ENCODE results near the gene GRK7. TPM values are rescaled to one million over a fixed set of nuclear protein-coding genes. Genes with fewer than 3 reads are reported as not detected.
"Not testable (repeated sequence)": the region's sequence is repeated elsewhere in the genome, so short reads cannot be mapped to it uniquely, and the experiment has no call there.

GRK7 gene
- total and polyA plus RNA-seq, 2 donors (not counting 1 experiment from before 2014, with no cell fraction given), result 0.12 TPM; not detected in 1

DNA sequence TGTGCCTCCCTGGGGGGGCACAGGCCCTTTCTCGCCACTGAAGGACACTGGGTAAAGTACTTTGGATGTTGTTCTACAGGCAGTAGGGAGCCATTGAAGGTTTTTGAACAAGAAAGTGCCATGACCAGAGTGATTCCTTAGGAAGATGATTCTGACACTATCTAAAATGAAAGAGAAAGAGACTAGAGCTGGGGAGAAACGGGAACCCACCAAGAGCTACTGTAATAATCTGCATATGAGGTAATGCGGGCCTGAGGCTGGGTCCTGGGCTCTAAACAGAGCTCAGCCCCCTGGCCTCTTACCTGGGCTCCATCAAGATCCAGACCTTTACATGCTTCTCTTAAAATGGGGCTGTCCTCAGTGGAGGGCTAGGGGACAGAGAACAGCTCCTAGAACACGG lies 24.9 kb downstream of the GRK7 start:
- ChIA-PET CTCF (no interaction called here), POLR2A (no interaction called here)
- Histone ChIP-seq H3K9ac (ENCODE audit: low read length) (no peak overlapping the region), H4K20me1 (ENCODE audit: control insufficient read depth, insufficient read depth, low read length, poor library complexity, severe bottlenecking) (no peaks in the 10 kb centered on the region), H3K27me3 (replicated peaks in 1 of 4; ENCODE audit: control extremely low read depth in 1 of 4, control insufficient read depth in 3 of 4, insufficient read depth in 4 of 4, low read length in 3 of 4) (no peaks in the 10 kb centered on the region), H3K79me2 (ENCODE audit: control insufficient read depth, insufficient read depth, low read length) (no peaks in the 10 kb centered on the region), H3K36me3 (replicated peaks in 1 of 2; ENCODE audit: control extremely low read depth in 1 of 2, control insufficient read depth in 1 of 2, extremely low read depth in 1 of 2, insufficient read depth in 2 of 2, low read length in 1 of 2) (no peaks in the 10 kb centered on the region), H3K4me3 (ENCODE audit: control extremely low read depth in 1 of 5, extremely low read depth in 1 of 5, insufficient read depth in 1 of 5, low read depth in 2 of 5, low read length in 4 of 5) (no peak overlapping the region), H2AFZ (ENCODE audit: insufficient read depth, low read depth, low read length, poor library complexity, severe bottlenecking) (no peak overlapping the region), H3K27ac (ENCODE audit: low read length in 2 of 2) (no peak overlapping the region), H3K9me3 (ENCODE audit: control extremely low read depth in 1 of 3, control insufficient read depth in 2 of 3, insufficient read depth in 1 of 3, low read length in 2 of 3) (peaks cover 0 to 5% (median 0%) of the 10 kb centered on the region in 3 donors), H3K4me1 (ENCODE audit: control insufficient read depth in 2 of 2, insufficient read depth in 2 of 2, low read length in 2 of 2) (no peaks in the 10 kb centered on the region), H3K4me2 (replicated peaks; ENCODE audit: low read depth, low read length, poor library complexity, severe bottlenecking) (no peak overlapping the region)
- H3K27me3 Mint-ChIP-seq, result no peaks in the 10 kb centered on the region
- intact Hi-C loops (cut with micrococcal nuclease), result no loop called here
- TF ChIP-seq, protein P1, sequence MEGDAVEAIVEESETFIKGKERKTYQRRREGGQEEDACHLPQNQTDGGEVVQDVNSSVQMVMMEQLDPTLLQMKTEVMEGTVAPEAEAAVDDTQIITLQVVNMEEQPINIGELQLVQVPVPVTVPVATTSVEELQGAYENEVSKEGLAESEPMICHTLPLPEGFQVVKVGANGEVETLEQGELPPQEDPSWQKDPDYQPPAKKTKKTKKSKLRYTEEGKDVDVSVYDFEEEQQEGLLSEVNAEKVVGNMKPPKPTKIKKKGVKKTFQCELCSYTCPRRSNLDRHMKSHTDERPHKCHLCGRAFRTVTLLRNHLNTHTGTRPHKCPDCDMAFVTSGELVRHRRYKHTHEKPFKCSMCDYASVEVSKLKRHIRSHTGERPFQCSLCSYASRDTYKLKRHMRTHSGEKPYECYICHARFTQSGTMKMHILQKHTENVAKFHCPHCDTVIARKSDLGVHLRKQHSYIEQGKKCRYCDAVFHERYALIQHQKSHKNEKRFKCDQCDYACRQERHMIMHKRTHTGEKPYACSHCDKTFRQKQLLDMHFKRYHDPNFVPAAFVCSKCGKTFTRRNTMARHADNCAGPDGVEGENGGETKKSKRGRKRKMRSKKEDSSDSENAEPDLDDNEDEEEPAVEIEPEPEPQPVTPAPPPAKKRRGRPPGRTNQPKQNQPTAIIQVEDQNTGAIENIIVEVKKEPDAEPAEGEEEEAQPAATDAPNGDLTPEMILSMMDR (IDR thresholded peaks at IDR 0.05), result no peak
- TF ChIP-seq EZH2 (IDR thresholded peaks at IDR 0.05; ENCODE audit: borderline replicate concordance, insufficient read depth, low read depth, low read length, poor library complexity, severe bottlenecking), result no peak
- ATAC-seq (ENCODE audit: low read depth) (no peak), DNase-seq (no peak)
- no peaks in the 10 kb centered on the region for H3K4me1 Mint-ChIP-seq
- 100% methylated on average over 2 of the region's 4 CpGs for whole genome bisulfite sequencing (ENCODE audit: insufficient coverage)
- H3K9me3 Mint-ChIP-seq (ENCODE audit: insufficient read depth), result no peaks in the 10 kb centered on the region
- no peak overlapping the region for H3K4me3 Mint-ChIP-seq
- H3K27ac Mint-ChIP-seq, result no peak overlapping the region

DNA sequence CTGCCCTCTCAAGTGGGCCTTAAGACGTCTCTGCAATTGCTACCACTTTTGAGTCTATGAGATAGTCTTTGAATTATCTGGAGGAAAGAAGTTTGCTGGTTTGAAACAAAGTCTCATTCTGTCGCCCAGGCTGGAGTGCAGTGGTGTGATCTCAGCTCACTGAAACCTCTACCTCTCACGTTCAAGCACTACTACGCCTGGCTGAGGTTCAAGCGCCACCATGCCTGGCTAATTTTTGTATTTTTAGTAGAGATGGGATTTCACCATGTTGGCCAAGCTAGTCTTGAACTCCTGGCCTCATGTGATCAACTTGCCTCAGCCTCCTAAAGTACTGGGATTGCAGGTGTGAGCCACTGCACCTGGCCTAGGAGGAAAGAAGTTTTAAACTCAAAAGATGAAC lies 25.5 kb downstream of the GRK7 start:
- POLR2A ChIA-PET; DNase-seq; H3K27ac Mint-ChIP-seq; H2AFZ ChIP-seq (ENCODE audit: insufficient read depth, low read depth, low read length, poor library complexity, severe bottlenecking); H3K4me3 Mint-ChIP-seq; H3K4me1 ChIP-seq (ENCODE audit: control insufficient read depth in 2 of 2, insufficient read depth in 2 of 2, low read length in 2 of 2); H3K4me2 ChIP-seq (replicated peaks; ENCODE audit: low read depth, low read length, poor library complexity, severe bottlenecking); H3K27ac ChIP-seq (ENCODE audit: low read length in 2 of 2); H3K9me3 Mint-ChIP-seq (ENCODE audit: insufficient read depth); H3K9ac ChIP-seq (ENCODE audit: low read length); H3K27me3 Mint-ChIP-seq; H3K4me1 Mint-ChIP-seq; CTCF ChIA-PET; H3K79me2 ChIP-seq (ENCODE audit: control insufficient read depth, insufficient read depth, low read length); H3K27me3 ChIP-seq (replicated peaks in 1 of 4; ENCODE audit: control extremely low read depth in 1 of 4, control insufficient read depth in 3 of 4, insufficient read depth in 4 of 4, low read length in 3 of 4); ATAC-seq (ENCODE audit: low read depth); H3K4me3 ChIP-seq (ENCODE audit: control extremely low read depth in 1 of 5, extremely low read depth in 1 of 5, insufficient read depth in 1 of 5, low read depth in 2 of 5, low read length in 4 of 5); intact Hi-C loops (cut with micrococcal nuclease); H3K9me3 ChIP-seq (ENCODE audit: control extremely low read depth in 1 of 3, control insufficient read depth in 2 of 3, insufficient read depth in 1 of 3, low read length in 2 of 3); H3K36me3 ChIP-seq (replicated peaks in 1 of 2; ENCODE audit: control extremely low read depth in 1 of 2, control insufficient read depth in 1 of 2, extremely low read depth in 1 of 2, insufficient read depth in 2 of 2, low read length in 1 of 2); H4K20me1 ChIP-seq (ENCODE audit: control insufficient read depth, insufficient read depth, low read length, poor library complexity, severe bottlenecking): not testable (repeated sequence)
- WGBS (ENCODE audit: insufficient coverage), result no CpG with 5 or more reads among the region's 5 CpGs

All from B cell (primary cell).